ENCODE results near the gene SETX. TPM values are rescaled to one million over a fixed set of nuclear protein-coding genes. Genes with fewer than 3 reads are reported as not detected.

Gene SETX
- total RNA-seq, 1 experiment from 2014 or later: 31.8 TPM

GRCh38 chr9:132240841-132241482, 113.8 kb downstream of the SETX start:
- DNase-seq (ENCODE audit: low read depth): peak; percentile 71

GRCh38 chr9:132239999-132240840, 114.6 kb downstream of the SETX start:
- no peak for DNase-seq (ENCODE audit: low read depth)

GRCh38 chr9:132239518-132239917, 115.3 kb downstream of the SETX start:
- DNase-seq (ENCODE audit: low read depth): no peak

GRCh38 chr9:132238992-132239391, 115.8 kb downstream of the SETX start:
- no peak for DNase-seq (ENCODE audit: low read depth)

- no peak for DNase-seq (ENCODE audit: low read depth)
These were observed 116.5 kb downstream of the SETX start for GRCh38 chr9:132238026-132238972.

- peak; percentile 32 for DNase-seq (ENCODE audit: low read depth)
These were observed 117.3 kb downstream of the SETX start for GRCh38 chr9:132237481-132237880.

- no peak for DNase-seq (ENCODE audit: low read depth)
These were observed 118.0 kb downstream of the SETX start for GRCh38 chr9:132236662-132237311.

- DNase-seq (ENCODE audit: low read depth): peak; percentile 42
These were observed 118.7 kb downstream of the SETX start for GRCh38 chr9:132235894-132236661.

- DNase-seq (ENCODE audit: low read depth): no peak
These were observed 119.7 kb downstream of the SETX start for GRCh38 chr9:132235125-132235524.

GRCh38 chr9:132234535-132234934, 120.3 kb downstream of the SETX start:
- no peak for DNase-seq (ENCODE audit: low read depth)

GRCh38 chr9:132233138-132233537, 121.6 kb downstream of the SETX start:
- DNase-seq (ENCODE audit: low read depth): no peak

- DNase-seq (ENCODE audit: low read depth): no peak
These were observed 122.3 kb downstream of the SETX start for GRCh38 chr9:132232522-132232921.

- no peak for DNase-seq (ENCODE audit: low read depth)
These were observed 123.6 kb downstream of the SETX start for GRCh38 chr9:132231019-132231701.

GRCh38 chr9:132230605-132231004, 124.2 kb downstream of the SETX start:
- no peak for DNase-seq (ENCODE audit: low read depth)

- DNase-seq (ENCODE audit: low read depth): no peak
These were observed 126.7 kb downstream of the SETX start for GRCh38 chr9:132228062-132228461.

GRCh38 chr9:132226571-132227430, 128.0 kb downstream of the SETX start:
- DNase-seq (ENCODE audit: low read depth): no peak

GRCh38 chr9:132224645-132225044, 130.1 kb downstream of the SETX start:
- no peak for DNase-seq (ENCODE audit: low read depth)

GRCh38 chr9:132221941-132222340, 132.8 kb downstream of the SETX start:
- DNase-seq (ENCODE audit: low read depth): no peak

- no peak for DNase-seq (ENCODE audit: low read depth)
These were observed 136.6 kb downstream of the SETX start for GRCh38 chr9:132218208-132218607.

All from RPMI7951 (cell line).